Testis (tissue), 2 donors: ENCODE results near the gene KCTD20.

Experiments used
- POLR2A ChIP-seq: fragments of 450-650 bp; IDR thresholded peaks from one replicate; pipeline ENCODE4 v1.6.1; 2017; ENCODE audit warnings: antibody characterized with exemption, mild to moderate bottlenecking, moderate library complexity
- TF ChIP-seq, protein P1 (sequence below), 3 experiments: fragments of 450-650 bp in 2 of 3; fragments of 200-600 bp in 1 of 3; sonication (generic) in 1 of 3; IDR thresholded peaks; one replicate each; pipeline ENCODE4 v1.5.1; 2016 to 2019; ENCODE audit warnings: antibody characterized with exemption in 3 of 3, mild to moderate bottlenecking in 2 of 3, moderate library complexity in 1 of 3

- no peak for TF ChIP-seq POLR2A
- TF ChIP-seq, protein P1, sequence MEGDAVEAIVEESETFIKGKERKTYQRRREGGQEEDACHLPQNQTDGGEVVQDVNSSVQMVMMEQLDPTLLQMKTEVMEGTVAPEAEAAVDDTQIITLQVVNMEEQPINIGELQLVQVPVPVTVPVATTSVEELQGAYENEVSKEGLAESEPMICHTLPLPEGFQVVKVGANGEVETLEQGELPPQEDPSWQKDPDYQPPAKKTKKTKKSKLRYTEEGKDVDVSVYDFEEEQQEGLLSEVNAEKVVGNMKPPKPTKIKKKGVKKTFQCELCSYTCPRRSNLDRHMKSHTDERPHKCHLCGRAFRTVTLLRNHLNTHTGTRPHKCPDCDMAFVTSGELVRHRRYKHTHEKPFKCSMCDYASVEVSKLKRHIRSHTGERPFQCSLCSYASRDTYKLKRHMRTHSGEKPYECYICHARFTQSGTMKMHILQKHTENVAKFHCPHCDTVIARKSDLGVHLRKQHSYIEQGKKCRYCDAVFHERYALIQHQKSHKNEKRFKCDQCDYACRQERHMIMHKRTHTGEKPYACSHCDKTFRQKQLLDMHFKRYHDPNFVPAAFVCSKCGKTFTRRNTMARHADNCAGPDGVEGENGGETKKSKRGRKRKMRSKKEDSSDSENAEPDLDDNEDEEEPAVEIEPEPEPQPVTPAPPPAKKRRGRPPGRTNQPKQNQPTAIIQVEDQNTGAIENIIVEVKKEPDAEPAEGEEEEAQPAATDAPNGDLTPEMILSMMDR (IDR thresholded peaks at IDR 0.05) = no peak
These were observed 24.8 kb downstream of the KCTD20 start for GRCh38 chr6:36467625-36468024.
